Renal cortical epithelial cell (primary cell): ENCODE data around the gene EEFSEC. TPM values are rescaled to one million over a fixed set of nuclear protein-coding genes. Genes with fewer than 3 reads are reported as not detected.

Experiments
- DNase-seq: peaks from one replicate; pipeline ENCODE4 v3.0.0-alpha.2; 2011; ENCODE audit warnings: low read depth
- total RNA-seq: library from RNA; depleted of rRNA; stranded (reverse); fragments of >200 nt; gene quantifications from 2 replicates; pipeline ENCODE4 v1.2.3, GENCODE V29; 2014

The EEFSEC gene
- total RNA-seq, 1 donor from 2014 or later, result 7.6 TPM

- DNase-seq, result no peak
Observed at GRCh38 chr3:128316481-128316891, 163.2 kb downstream of the EEFSEC start.

- no peak for DNase-seq
Observed at GRCh38 chr3:128317101-128317697, 163.9 kb downstream of the EEFSEC start.

GRCh38 chr3:128317698-128318231, 164.5 kb downstream of the EEFSEC start:
- no peak for DNase-seq

GRCh38 chr3:128318275-128318941, 165.1 kb downstream of the EEFSEC start:
- DNase-seq, result no peak

DNA sequence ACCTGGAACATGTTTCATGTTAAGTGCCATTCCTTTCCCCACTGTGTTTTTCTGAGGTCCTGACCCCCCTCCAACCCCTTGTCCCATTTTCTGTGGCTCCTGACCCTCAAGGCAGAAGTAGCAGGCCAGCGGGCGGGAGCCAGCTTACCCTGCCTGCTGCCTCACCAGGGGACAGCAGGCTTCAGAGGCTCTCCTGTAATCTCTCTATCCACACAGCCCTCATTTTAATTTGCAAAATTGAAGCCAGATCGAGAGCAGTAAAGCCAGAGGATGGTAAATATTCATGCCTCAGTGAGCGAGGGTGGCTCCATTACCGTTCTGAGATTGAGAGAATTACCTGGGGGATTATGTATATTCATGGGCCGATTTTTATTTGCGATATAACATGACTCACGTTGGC, 165.8 kb downstream of the EEFSEC start:
- no peak for DNase-seq

DNA sequence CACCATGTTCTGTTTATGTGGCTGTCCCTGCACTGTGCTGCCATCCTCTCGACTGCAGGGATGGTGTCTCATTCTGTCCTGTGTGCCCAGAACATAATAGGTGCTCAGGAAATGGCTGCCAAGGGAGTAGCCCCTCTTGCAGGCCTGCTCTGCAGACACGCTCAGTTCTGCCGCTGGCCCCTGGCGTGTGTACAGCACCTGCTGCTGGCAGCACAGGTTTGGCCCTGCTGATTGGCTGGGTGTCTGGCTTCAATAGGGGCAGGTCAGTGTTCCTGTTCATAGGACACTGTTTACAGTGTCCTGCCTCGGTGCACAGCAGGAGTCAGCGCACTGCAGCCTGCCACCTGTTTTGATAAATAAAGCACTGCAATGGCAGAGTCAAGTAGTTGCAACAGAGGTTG, 166.5 kb downstream of the EEFSEC start:
- no peak for DNase-seq

DNA sequence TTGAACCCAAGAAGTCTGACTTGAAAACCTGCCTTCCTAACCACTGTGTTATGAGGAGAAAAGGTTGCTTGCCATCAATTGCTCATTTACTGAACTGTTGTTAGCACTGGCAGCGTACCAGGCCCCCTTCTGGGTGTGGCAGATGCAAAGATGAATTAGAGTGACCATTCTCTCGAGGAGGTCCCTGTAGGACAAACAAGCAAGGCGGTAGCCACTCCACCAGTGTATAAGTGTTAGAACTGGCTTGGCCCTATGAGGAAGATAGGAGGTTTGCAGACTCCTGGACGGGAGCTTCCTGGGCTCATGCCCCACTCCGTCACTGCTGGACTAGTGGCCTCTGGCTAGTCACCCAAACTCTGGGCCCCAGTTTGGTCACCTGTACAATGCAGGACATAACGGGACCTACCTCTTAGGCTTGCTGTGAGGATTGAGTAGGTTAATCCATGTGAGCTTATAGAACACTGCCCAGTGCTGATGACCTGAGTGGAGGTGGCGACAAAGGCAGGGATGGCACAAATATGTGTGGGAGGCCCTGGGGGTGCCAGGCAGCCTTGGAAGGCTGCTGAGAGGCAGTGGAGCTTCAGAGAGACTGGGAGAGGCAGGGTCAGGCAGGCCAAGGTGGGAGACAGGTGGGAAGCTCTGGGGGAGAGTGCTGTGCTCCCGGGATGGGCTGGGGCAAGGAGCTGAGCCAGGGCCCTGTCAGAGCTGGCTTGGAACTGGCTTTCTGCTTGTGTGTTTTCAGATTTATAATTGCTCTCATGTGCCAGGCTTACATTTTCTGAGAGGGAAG, 167.5 kb downstream of the EEFSEC start:
- no peak for DNase-seq

GRCh38 chr3:128321418-128321817, 168.1 kb downstream of the EEFSEC start:
- DNase-seq, result no peak

GRCh38 chr3:128322030-128323022, 169.0 kb downstream of the EEFSEC start:
- peak; percentile 16 for DNase-seq

- DNase-seq, result no peak
Observed at GRCh38 chr3:128323206-128324081, 170.2 kb downstream of the EEFSEC start.

DNA sequence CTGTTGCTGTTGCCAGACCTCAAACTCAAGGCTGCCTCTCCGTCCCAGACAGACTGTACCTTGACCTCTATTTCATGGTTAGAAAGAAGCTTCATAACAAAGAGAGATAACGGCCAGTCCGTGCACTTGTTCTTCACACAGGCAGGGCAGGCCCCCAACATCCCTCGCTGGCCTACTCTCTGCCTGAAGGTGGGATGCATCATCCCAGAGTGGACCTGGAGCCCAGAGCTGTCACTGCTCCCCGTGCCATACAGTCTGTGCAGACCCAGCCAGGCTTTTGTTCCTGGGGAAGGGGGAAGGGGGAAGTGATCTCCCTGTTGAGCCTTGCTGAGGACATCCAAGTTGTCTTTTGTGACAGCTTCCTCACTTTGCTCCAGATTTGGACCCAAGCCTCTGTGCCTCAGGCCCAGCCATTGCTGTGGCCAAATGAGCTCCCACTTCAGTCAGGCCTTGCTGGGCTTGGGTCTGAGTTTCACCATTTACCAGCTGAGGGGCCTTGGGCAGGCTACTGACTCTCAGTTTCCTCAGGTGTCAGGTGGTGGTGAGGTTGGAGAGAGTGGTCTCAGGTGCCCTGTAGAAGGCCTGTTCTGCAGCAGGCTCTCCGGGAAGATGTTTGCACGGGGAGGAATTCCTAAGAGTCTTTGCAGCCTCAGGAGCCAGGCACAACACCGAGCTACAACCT, 171.8 kb downstream of the EEFSEC start:
- DNase-seq, result no peak

- no peak for DNase-seq
Observed at GRCh38 chr3:128326051-128326823, 173.0 kb downstream of the EEFSEC start.

- no peak for DNase-seq
Observed at GRCh38 chr3:128327606-128328031, 174.3 kb downstream of the EEFSEC start.

DNA sequence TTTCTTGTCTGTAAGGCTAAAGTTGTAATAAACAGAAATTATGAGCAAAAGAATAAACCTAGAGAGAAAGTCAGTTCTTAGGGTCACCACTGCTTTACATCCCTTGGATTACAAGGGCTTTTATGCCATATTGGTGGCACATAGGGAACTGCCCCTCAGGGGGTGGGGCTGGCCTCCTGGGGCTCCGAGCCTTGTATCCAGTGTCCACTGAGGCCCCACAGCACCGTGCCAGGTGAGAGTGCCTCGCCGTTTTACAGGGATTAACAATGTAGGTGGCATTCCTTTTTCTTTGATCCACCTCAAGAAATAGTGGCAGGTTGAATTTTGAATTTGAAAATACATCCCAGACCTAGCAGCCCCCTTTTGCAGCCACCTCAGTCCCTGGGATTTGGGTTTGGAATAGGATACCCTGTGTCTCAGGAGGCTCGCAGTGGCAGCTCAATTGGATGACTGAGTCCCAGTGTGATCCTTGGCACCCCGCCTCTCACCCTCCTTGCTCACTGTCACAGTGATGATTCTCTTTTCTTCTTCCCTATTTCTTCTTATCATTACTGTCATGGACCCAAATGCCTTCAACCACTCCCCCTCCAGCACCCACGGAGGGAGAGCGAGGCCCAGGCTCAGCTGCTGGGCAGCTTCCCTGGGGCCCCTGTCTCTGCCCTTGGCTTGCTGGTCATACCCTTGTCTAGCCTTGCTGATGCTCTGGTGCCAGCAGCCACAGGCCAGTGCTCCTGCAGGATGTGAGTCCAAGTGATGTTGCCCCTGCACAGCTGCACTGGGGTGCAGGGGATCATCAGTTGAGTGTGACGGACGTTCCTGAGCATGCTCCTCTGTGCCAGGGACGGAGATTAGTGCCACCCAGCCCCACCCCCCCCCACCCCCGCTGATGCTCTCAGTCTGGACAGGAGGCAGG, 175.5 kb downstream of the EEFSEC start:
- DNase-seq, result no peak

- DNase-seq, result no peak
Observed at GRCh38 chr3:128329491-128330213, 176.4 kb downstream of the EEFSEC start.

GRCh38 chr3:128330214-128330842, 177.0 kb downstream of the EEFSEC start:
- DNase-seq, result no peak
